Stimulated activated CD8-positive, alpha-beta memory T cell treated with anti-CD3 and anti-CD28 coated beads, Interleukin-15, amount 100 ng/mL, for 1 hour (primary cell): Measurements from ENCODE around the gene CA14.
A peak's percentile ranks its signal among the peaks of the same experiment; 100 is the strongest.
"Not testable (repeated sequence)": the region's sequence is repeated elsewhere in the genome, so short reads cannot be mapped to it uniquely, and the experiment has no call there.

ENCODE experiments used
- DNase-seq: peaks from one replicate; pipeline ENCODE4 v3.0.0-alpha.2; 2020; ENCODE audit warnings: low read depth

Gene CA14

GRCh38 chr1:150257624-150258585, at the start of gene CA14:
Gene CA14 (plus strand): TSS chr1:150257774. CDS start chr1:150258129, 355 bp downstream.
- DNase-seq = no peak

GRCh38 chr1:150208460-150208859, 49.1 kb upstream of the CA14 start:
- not testable (repeated sequence) for DNase-seq

- no peak for DNase-seq
Observed at GRCh38 chr1:150210091-150210490, 47.5 kb upstream of the CA14 start.

- no peak for DNase-seq
Observed at GRCh38 chr1:150210706-150211105, 46.9 kb upstream of the CA14 start.

GRCh38 chr1:150212070-150212469, 45.5 kb upstream of the CA14 start:
- DNase-seq = no peak

- peak; percentile 84 for DNase-seq
Observed at GRCh38 chr1:150213170-150214098, 44.1 kb upstream of the CA14 start.

GRCh38 chr1:150214099-150214756, 43.3 kb upstream of the CA14 start:
- not testable (repeated sequence) for DNase-seq

GRCh38 chr1:150215855-150216254, 41.7 kb upstream of the CA14 start:
- not testable (repeated sequence) for DNase-seq

GRCh38 chr1:150221552-150221951, 36.0 kb upstream of the CA14 start:
- DNase-seq = no peak

GRCh38 chr1:150224983-150225382, 32.6 kb upstream of the CA14 start:
- no peak for DNase-seq

- DNase-seq = no peak
Observed at GRCh38 chr1:150225546-150225945, 32.0 kb upstream of the CA14 start.

- DNase-seq = no peak
Observed at GRCh38 chr1:150226486-150226885, 31.1 kb upstream of the CA14 start.

- DNase-seq = no peak
Observed at GRCh38 chr1:150227228-150227627, 30.3 kb upstream of the CA14 start.

GRCh38 chr1:150228246-150228645, 29.3 kb upstream of the CA14 start:
- not testable (repeated sequence) for DNase-seq

GRCh38 chr1:150232921-150233320, 24.7 kb upstream of the CA14 start:
- DNase-seq = not testable (repeated sequence)

- DNase-seq = no peak
Observed at GRCh38 chr1:150233359-150234308, 23.9 kb upstream of the CA14 start.

- no peak for DNase-seq
Observed at GRCh38 chr1:150234309-150234565, 23.3 kb upstream of the CA14 start.

GRCh38 chr1:150234566-150235293, 22.8 kb upstream of the CA14 start:
- DNase-seq = peak; percentile 79

- DNase-seq = no peak
Observed at GRCh38 chr1:150235294-150235851, 22.2 kb upstream of the CA14 start.
